Keratinocyte (primary cell): ENCODE data around the gene TSR3. TPM values are rescaled to one million over a fixed set of nuclear protein-coding genes. Genes with fewer than 3 reads are reported as not detected.

Source experiments
- DNase-seq: peaks from one replicate; pipeline ENCODE4 v3.0.0-alpha.2; 2011; ENCODE audit warnings: low read depth, missing footprints, low spot score
- FAIRE-seq: peaks from 2 replicates; lab custom pipeline; 2011; peaks lifted over from hg19 to GRCh38; lab: Jason Lieb, UNC
- H2AFZ ChIP-seq: 2 replicates; pipeline ENCODE4 v1.6.0; 2012; ENCODE audit warnings: low read length, control low read depth, inconsistent platforms; ENCODE audit not compliant: control insufficient read depth
- H3K27ac ChIP-seq: 2 replicates; pipeline ENCODE4 v1.5.1; 2011; ENCODE audit warnings: low read length; ENCODE audit not compliant: control insufficient read depth, insufficient read depth
- H3K27me3 ChIP-seq: 3 replicates; pipeline ENCODE4 v1.6.0; 2011; ENCODE audit warnings: low read length; ENCODE audit not compliant: control insufficient read depth, insufficient read depth; ENCODE audit errors: extremely low read depth
- H3K36me3 ChIP-seq, 2 experiments: 2 replicates in 1 of 2; 3 replicates in 1 of 2; pipeline ENCODE4 v1.5.1; 2011; ENCODE audit warnings: low read length in 2 of 2, mild to moderate bottlenecking in 1 of 2; ENCODE audit not compliant: control insufficient read depth in 2 of 2, insufficient read depth in 2 of 2; ENCODE audit errors: extremely low read depth in 1 of 2
- H3K4me1 ChIP-seq: 3 replicates; pipeline ENCODE4 v1.5.1; 2011; ENCODE audit warnings: low read length; ENCODE audit not compliant: control insufficient read depth, insufficient read depth; ENCODE audit errors: extremely low read depth
- H3K4me2 ChIP-seq: 3 replicates; pipeline ENCODE4 v1.6.0; 2011; ENCODE audit warnings: low read depth, low read length; ENCODE audit not compliant: control insufficient read depth, insufficient read depth; ENCODE audit errors: extremely low read depth
- H3K4me3 ChIP-seq, 3 experiments: fragments of 200-600 bp in 1 of 3; sonication (generic) in 1 of 3; 2 replicates in 2 of 3; 3 replicates in 1 of 3; pipeline ENCODE4 v1.5.1; 2011 to 2016; ENCODE audit warnings: low read length in 3 of 3, mild to moderate bottlenecking in 3 of 3, control low read depth in 2 of 3, inconsistent platforms in 1 of 3, low read depth in 1 of 3, mixed read lengths in 1 of 3, mixed run types in 1 of 3, moderate library complexity in 1 of 3; ENCODE audit not compliant: control insufficient read depth in 2 of 3, insufficient read depth in 2 of 3; ENCODE audit errors: extremely low read depth in 1 of 3
- H3K79me2 ChIP-seq: 2 replicates; pipeline ENCODE4 v1.6.0; 2012; ENCODE audit warnings: low read length; ENCODE audit not compliant: control insufficient read depth, insufficient read depth
- H3K9ac ChIP-seq: 3 replicates; pipeline ENCODE4 v1.6.0; 2011; ENCODE audit warnings: low read length; ENCODE audit not compliant: control insufficient read depth, insufficient read depth; ENCODE audit errors: extremely low read depth
- H3K9me1 ChIP-seq: 3 replicates; pipeline ENCODE4 v1.6.0; 2011; ENCODE audit warnings: low read length; ENCODE audit not compliant: control insufficient read depth, insufficient read depth; ENCODE audit errors: extremely low read depth
- H3K9me3 ChIP-seq: 2 replicates; pipeline ENCODE4 v1.5.1; 2012; ENCODE audit warnings: low read depth, low read length; ENCODE audit not compliant: control insufficient read depth
- H4K20me1 ChIP-seq: 3 replicates; pipeline ENCODE4 v1.6.0; 2011; ENCODE audit warnings: low read length; ENCODE audit not compliant: control insufficient read depth, insufficient read depth; ENCODE audit errors: extremely low read depth
- EZH2 ChIP-seq: IDR thresholded peaks from one replicate; pipeline ENCODE4 v1.6.1; 2012; ENCODE audit warnings: inconsistent platforms, mild to moderate bottlenecking, low read length, moderate library complexity
- dilution Hi-C: fragments of 300-500 bp; cut with MboI; formaldehyde crosslinking; loops from one replicate; pipeline ENCODE4 v1.7.0; 2020; ENCODE audit warnings: low sequenced_read_pairs; ENCODE audit not compliant: extremely low pct_ligation_motif_present
- polyA plus RNA-seq, 5 experiments: library from polyadenylated mRNA; depleted of rRNA in 3 of 5; stranded (reverse) in 3 of 5; stranded (forward) in 1 of 5; unstranded in 1 of 5; fragments of >200 nt; gene quantifications; 1 replicate in 1 of 5; 2 replicates in 3 of 5; 3 replicates in 1 of 5; pipeline versions ENCODE4 v1.2.1 to v1.2.3, GENCODE V29; 2011 to 2012; ENCODE audit warnings: missing spikeins in 2 of 5, low read depth in 1 of 5, low replicate concordance in 1 of 5
- TF ChIP-seq, protein P1 (sequence below), 3 experiments: IDR thresholded peaks in 1 of 3; conservative IDR thresholded peaks in 1 of 3; optimal IDR thresholded peaks in 1 of 3; 2 replicates in 2 of 3; 3 replicates in 1 of 3; pipeline versions ENCODE3 to v1.5.1; 2011; ENCODE audit warnings: low read length in 3 of 3, mild to moderate bottlenecking in 3 of 3, moderate library complexity in 2 of 3, control low read depth in 1 of 3, inconsistent platforms in 1 of 3; ENCODE audit not compliant: insufficient read depth in 2 of 3; ENCODE audit errors: extremely low read depth in 1 of 3

TSR3 gene
- polyA plus RNA-seq, 1 donor (not counting 4 experiments of a cell fraction or from before 2014, with no cell fraction given), result 33.0 TPM

DNA sequence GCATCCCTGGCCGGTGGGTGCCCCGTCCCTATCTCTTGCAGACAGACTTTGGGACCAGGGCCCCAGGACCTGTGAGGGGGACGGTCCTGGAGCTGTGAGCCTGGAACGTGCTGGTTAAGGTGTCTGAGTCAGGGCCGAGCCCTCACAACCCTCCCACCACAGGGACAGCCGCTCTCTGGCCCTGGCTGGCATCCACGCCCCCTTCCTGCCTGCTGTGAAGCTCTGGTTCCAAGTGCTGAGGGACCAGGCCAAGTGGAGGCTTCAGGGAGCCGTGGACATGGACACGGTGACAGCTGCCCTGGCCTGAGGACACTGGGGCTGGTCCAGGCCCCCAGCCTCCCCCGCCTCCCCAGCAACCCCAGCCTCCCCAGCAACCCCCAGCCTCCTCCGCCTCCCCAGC lies 6.6 kb downstream of the TSR3 start:
- Histone ChIP-seq H4K20me1 (peaks cover 2% of the 10 kb centered on the region), H3K79me2 (peaks cover 2% of the 10 kb centered on the region), H3K4me2 (no peak overlapping the region), H3K4me3 (no peak overlapping the region), H3K27ac (no peak overlapping the region), H2AFZ (no peak overlapping the region), H3K9ac (no peak overlapping the region), H3K27me3 (peaks cover 14% of the 10 kb centered on the region), H3K9me1 (no peaks in the 10 kb centered on the region), H3K36me3 (peaks cover 11 to 12% of the 10 kb centered on the region in 2 experiments), H3K9me3 (no peaks in the 10 kb centered on the region), H3K4me1 (peaks cover 21% of the 10 kb centered on the region)
- dilution Hi-C loops, result no loop called here
- TF ChIP-seq EZH2, result no peak
- FAIRE-seq (no peak), DNase-seq (no peak)

DNA sequence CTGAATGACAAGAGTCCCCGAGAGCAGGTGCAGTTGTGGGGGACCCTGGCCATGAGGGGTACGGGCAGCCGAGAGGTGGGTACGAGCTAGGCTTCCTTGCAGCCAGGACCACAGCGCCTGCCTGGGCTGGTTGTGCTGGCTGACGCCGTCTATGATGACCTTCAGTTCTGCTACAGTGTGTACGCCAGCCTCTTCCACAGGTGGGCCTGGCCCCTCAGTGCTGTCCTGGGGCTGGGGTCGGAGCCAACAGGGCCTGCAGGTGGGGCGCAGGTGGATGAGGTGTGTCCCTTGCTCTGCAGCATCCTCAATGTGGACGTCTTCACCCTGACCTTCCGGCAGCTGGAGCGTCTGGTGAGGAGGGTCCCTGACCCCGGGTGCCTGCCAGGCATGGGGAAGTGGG lies 7.2 kb downstream of the TSR3 start:
- TF ChIP-seq, protein P1, sequence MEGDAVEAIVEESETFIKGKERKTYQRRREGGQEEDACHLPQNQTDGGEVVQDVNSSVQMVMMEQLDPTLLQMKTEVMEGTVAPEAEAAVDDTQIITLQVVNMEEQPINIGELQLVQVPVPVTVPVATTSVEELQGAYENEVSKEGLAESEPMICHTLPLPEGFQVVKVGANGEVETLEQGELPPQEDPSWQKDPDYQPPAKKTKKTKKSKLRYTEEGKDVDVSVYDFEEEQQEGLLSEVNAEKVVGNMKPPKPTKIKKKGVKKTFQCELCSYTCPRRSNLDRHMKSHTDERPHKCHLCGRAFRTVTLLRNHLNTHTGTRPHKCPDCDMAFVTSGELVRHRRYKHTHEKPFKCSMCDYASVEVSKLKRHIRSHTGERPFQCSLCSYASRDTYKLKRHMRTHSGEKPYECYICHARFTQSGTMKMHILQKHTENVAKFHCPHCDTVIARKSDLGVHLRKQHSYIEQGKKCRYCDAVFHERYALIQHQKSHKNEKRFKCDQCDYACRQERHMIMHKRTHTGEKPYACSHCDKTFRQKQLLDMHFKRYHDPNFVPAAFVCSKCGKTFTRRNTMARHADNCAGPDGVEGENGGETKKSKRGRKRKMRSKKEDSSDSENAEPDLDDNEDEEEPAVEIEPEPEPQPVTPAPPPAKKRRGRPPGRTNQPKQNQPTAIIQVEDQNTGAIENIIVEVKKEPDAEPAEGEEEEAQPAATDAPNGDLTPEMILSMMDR (optimal IDR thresholded peaks at IDR 0.05 in 1 of 3, IDR thresholded peaks at IDR 0.05 in 1 of 3, conservative IDR thresholded peaks at IDR 0.05 in 1 of 3; ENCODE audit: extremely low read depth in 1 of 3, insufficient read depth in 2 of 3, low read length in 3 of 3), result no peak
- no peak for TF ChIP-seq EZH2
- Histone ChIP-seq H3K4me2 (no peak overlapping the region), H3K9me3 (no peaks in the 10 kb centered on the region), H3K79me2 (no peaks in the 10 kb centered on the region), H3K27ac (no peak overlapping the region), H3K27me3 (peaks cover 14% of the 10 kb centered on the region), H3K9ac (no peak overlapping the region), H4K20me1 (no peaks in the 10 kb centered on the region), H3K4me3 (no peak overlapping the region), H3K36me3 (peaks cover 7 to 8% of the 10 kb centered on the region in 2 experiments), H2AFZ (no peak overlapping the region), H3K4me1 (peaks cover 21% of the 10 kb centered on the region), H3K9me1 (no peaks in the 10 kb centered on the region)
- FAIRE-seq (no peak), DNase-seq (no peak)
- dilution Hi-C loops, result no loop called here
